Iris pigment epithelial cell (primary cell): Measurements from ENCODE around the gene CDC14A.

ENCODE experiments used
- DNase-seq: peaks from one replicate; pipeline ENCODE4 v3.0.0-alpha.2; 2011; ENCODE audit warnings: low read depth

The CDC14A gene

DNA sequence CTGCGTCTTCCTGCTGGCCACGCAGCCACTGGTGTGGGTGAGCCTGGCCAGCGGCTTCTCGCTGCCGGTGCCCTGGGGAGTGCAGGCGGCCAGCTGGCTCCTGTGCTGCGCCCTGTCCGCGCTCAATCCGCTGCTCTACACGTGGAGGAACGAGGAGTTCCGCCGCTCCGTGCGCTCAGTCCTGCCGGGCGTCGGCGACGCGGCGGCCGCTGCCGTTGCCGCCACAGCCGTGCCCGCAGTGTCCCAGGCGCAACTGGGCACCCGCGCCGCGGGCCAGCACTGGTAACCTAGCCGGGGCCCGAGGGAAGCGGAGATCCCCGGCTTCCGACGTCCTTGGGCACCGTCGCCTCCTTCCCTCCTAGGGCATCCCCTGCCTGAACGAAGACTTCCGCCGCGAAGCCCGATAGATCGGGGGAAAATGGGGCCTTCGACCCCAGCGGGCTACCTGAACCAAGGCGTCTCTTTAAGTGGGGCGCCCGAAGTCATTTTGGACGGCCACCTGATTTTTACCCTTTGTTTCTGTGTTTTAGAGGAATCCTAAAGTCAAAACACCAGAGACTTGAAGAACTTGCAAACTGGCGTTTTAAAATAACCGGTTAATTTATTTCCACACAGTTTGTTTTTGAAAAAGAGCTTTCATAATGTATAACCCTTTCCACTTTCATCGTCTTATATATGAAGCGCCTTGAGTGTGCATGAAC lies 187.7 kb downstream of the CDC14A start:
- DNase-seq = peak; percentile 40

DNA sequence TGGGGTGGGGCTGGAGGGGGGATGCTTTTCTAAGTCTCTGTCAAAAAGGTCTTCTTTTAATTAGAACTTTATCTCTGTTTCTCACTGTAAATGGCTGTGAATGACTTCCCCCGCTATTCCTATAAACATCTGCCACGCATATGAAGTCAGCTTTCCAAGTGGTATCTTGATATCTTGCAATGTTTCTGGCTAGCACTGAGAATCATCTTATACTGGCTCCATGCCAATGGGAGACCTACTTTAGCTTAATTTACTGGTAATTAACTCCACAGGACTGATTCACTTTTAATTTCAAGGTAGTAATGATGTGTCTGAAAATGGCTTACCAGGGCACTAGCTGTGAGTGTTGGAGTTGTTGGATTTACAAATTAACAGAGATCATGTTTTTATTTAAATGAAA lies 190.0 kb downstream of the CDC14A start:
- DNase-seq = no peak

DNA sequence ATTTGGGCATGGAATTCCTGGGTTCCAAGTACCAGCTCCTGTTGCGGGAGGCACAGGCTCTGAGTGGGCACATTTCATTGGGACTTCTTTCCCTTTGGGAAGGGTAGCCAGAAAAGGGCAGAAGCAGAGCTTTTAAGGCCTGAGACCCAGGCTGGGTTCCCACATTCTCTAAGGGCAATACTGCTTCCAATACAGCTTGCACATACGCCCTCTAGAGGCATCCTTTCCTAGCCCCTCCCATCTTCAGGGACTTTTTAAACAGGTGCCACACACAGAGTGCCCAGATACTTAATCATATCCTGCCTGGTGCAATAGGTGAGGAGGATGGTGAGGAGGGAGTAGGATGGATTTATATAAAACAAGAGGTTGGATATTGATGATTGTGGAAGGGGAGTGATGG lies 191.3 kb downstream of the CDC14A start:
- DNase-seq = no peak

- DNase-seq = no peak
Measured at GRCh38 chr1:100544791-100545190, 192.5 kb downstream of the CDC14A start.

- DNase-seq = no peak
Measured at GRCh38 chr1:100545855-100546254, 193.5 kb downstream of the CDC14A start.

- no peak for DNase-seq
Measured at GRCh38 chr1:100552031-100552430, 199.7 kb downstream of the CDC14A start.

- no peak for DNase-seq
Measured at GRCh38 chr1:100552922-100553321, 200.6 kb downstream of the CDC14A start.

GRCh38 chr1:100556181-100556580 lies 203.9 kb downstream of the CDC14A start:
- no peak for DNase-seq

DNA sequence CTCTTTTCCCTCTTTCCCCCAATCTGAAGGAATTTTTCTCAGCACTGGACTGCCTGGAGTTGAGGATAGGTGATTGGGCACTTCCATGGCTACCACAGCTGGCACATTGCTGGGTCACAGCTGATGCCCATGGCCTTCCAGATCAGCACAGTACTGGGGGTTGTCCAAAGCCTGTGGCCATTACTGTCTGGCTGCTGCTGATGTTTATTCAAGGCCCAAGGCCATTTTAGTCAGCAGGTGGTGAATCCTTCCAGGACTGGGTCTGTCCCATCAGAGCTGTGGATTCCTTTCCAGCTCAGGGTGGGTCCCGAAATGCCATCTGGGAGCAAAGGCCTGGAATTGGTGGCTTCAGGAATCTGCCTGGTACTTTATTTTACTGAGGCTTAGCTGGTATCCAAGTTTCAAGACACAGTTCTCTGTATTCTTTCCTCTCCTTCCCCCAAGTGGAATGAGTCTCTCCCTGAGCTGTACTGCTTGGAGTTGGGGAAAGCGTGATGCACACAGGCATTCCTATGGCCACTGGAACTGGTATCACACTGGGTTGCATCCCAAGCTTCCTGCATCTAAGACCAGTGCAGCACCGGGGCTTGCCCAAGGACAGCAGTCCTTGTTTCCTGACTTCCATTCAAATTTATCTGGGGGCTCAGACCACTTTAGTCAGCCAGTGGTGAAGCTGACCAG lies 204.8 kb downstream of the CDC14A start:
- no peak for DNase-seq

DNA sequence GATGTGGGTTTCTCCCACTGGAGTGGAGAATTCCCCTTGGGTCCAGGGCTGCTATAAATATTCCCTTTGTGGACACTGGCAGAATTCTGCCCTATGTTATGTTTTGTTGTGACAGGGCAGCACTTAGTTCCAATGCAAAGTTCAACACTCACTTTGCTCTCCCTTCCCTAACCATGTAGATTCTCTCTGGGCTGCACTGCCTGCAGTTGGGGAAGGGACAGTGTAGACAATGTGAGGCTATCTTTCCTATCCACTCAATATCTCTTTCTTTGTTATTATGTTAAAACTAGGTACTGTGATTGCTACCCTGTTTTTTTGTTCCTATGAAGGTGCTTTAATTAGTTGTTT lies 205.3 kb downstream of the CDC14A start:
- no peak for DNase-seq

DNA sequence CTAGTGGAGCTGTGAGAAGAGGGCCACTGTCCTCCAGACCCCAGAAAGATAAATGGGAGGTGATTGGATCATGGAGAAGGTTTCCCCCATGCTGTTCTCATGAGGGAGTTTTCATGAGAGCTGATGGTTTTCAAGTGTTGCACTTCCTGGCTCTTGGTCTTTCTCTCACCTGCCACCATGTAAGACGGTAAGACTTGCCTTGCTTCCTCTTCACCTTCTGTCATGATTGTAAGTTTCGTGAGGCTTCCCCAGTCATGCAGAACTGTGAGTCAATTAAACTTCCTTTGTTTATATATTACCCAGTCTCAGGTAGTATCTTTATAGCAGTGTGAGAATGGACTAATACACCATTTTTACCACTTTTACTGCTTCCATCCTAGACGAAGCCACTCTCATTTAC lies 213.2 kb downstream of the CDC14A start:
- DNase-seq = no peak

GRCh38 chr1:100565937-100566699 lies 213.8 kb downstream of the CDC14A start:
- DNase-seq = no peak

DNA sequence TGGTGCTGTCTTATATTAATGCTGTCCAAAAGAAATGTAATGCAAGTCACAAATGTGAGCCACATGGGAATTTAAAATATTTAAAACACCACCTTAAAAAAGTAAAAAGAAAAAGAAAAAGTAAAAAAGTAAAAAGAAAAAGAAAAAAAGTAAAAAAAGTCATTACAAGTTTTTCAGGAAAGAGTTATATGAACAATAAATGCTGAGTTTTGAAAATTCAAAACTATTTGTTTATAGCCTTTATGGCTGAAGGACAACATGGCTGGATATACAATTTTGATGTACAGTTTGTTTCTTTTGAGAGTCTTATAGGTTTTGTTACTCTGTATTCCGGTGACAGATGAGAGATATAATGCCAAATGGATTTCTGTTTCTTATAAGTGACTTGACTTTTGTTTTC lies 214.8 kb downstream of the CDC14A start:
- DNase-seq = no peak
